Stimulated activated CD8-positive, alpha-beta memory T cell treated with anti-CD3 and anti-CD28 coated beads, Interleukin-4, amount 100 ng/mL, for 4 hours (primary cell): ENCODE results near the gene NEUROG2.
"Not testable (repeated sequence)": the region's sequence is repeated elsewhere in the genome, so short reads cannot be mapped to it uniquely, and the experiment has no call there.

Experiments used
- DNase-seq, 2 donors: peaks; one replicate each; pipeline ENCODE4 v3.0.0-alpha.2; 2020; ENCODE audit warnings: low read depth in 2 of 2, low spot score in 1 of 2

Gene NEUROG2

GRCh38 chr4:112516066-112516470 is at the start of gene NEUROG2:
TSS of gene NEUROG2 (minus strand) at chr4:112516180. CDS start at chr4:112515475, 705 bp downstream.
- no peak for DNase-seq

GRCh38 chr4:112564706-112565270 is 48.8 kb upstream of the NEUROG2 start:
- no peak for DNase-seq

GRCh38 chr4:112563431-112564200 is 47.6 kb upstream of the NEUROG2 start:
- no peak for DNase-seq

GRCh38 chr4:112562254-112562879 is 46.4 kb upstream of the NEUROG2 start:
- no peak for DNase-seq

- no peak for DNase-seq
Observed at GRCh38 chr4:112560084-112560483, 44.1 kb upstream of the NEUROG2 start.

GRCh38 chr4:112559053-112559452 is 43.1 kb upstream of the NEUROG2 start:
- DNase-seq, result no peak

- DNase-seq, result no peak
Observed at GRCh38 chr4:112557676-112558411, 41.9 kb upstream of the NEUROG2 start.

- DNase-seq, result not testable (repeated sequence)
Observed at GRCh38 chr4:112554271-112554670, 38.3 kb upstream of the NEUROG2 start.

- DNase-seq, result no peak
Observed at GRCh38 chr4:112552668-112553067, 36.7 kb upstream of the NEUROG2 start.

- DNase-seq, result no peak
Observed at GRCh38 chr4:112550728-112551127, 34.7 kb upstream of the NEUROG2 start.

GRCh38 chr4:112546476-112546875 is 30.5 kb upstream of the NEUROG2 start:
- no peak for DNase-seq

- DNase-seq, result no peak
Observed at GRCh38 chr4:112545346-112545745, 29.4 kb upstream of the NEUROG2 start.

- no peak for DNase-seq
Observed at GRCh38 chr4:112540695-112541094, 24.7 kb upstream of the NEUROG2 start.

GRCh38 chr4:112536123-112536522 is 20.1 kb upstream of the NEUROG2 start:
- no peak for DNase-seq

GRCh38 chr4:112532267-112532666 is 16.3 kb upstream of the NEUROG2 start:
- DNase-seq, result no peak

GRCh38 chr4:112531146-112531545 is 15.2 kb upstream of the NEUROG2 start:
- DNase-seq, result no peak

- no peak for DNase-seq
Observed at GRCh38 chr4:112526061-112526460, 10.1 kb upstream of the NEUROG2 start.

GRCh38 chr4:112523764-112524505 is 8.0 kb upstream of the NEUROG2 start:
- peak; percentile 35 to 51 for DNase-seq

- DNase-seq, result peak in 1 of 2 donors; percentile 8
Observed at GRCh38 chr4:112523008-112523721, 7.2 kb upstream of the NEUROG2 start.

GRCh38 chr4:112522431-112522830 is 6.5 kb upstream of the NEUROG2 start:
- not testable (repeated sequence) for DNase-seq
